Fibroblast of skin of left biceps (primary cell): ENCODE measurements around the gene ARFIP2.
"Not testable (repeated sequence)": the region's sequence is repeated elsewhere in the genome, so short reads cannot be mapped to it uniquely, and the experiment has no call there.

ENCODE experiments used
- DNase-seq, 2 experiments: peaks; one replicate each; pipeline ENCODE4 v3.0.0-alpha.2; 2013; ENCODE audit warnings: low read depth in 2 of 2

ARFIP2 gene, protein sequence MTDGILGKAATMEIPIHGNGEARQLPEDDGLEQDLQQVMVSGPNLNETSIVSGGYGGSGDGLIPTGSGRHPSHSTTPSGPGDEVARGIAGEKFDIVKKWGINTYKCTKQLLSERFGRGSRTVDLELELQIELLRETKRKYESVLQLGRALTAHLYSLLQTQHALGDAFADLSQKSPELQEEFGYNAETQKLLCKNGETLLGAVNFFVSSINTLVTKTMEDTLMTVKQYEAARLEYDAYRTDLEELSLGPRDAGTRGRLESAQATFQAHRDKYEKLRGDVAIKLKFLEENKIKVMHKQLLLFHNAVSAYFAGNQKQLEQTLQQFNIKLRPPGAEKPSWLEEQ

DNA sequence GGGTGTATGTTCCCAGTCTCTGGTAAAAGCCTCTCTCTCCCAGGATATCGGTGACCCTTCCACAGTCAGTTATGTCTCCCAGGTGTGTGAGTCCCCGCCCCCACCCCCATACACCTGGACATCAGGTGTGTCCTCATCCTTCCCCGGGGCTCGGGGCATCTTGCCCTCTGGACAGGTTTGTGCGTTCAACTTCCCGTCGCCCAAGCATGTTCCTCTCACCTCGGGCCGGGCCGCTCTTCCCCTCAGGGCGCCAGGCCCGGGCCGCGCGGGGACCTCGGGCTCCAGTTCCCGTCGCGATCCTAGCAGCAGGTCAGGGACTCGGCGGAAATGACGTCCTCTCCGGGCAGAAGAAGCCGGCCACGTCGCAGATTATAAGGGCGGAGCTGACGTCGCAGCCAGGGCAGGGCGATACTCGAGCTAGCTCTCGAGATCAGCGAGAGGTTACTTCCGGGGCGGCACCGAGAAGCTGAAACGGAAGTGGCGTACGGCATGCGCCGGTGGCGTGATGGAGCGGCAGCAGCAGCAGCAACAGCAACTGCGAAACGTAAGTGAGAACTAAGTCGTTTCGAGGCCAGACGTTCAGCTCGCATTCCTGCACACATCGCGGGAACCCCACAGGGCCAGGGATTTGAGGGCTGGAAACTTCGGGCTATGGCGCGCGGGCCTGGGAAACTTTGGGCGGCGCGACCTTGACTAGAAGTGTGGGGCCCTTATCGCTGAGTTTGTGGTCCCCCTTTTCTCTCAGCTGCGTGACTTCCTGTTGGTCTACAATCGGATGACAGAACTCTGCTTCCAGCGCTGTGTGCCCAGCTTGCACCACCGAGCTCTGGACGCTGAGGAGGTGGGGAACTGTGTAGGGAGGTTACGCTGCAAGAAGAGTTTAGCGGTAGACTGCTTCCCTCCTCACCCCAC is at the start of gene ARFIP2, which contains the start of gene TIMM10B:
Gene ARFIP2 (minus strand): TSS at position 320 of the 912 bp plus-strand sequence. CDS start 910 bp downstream, outside the sequence.
Gene TIMM10B (plus strand): TSS at position 490 of the 912 bp plus-strand sequence. CDS start 16 bp downstream, at position 506.
- DNase-seq = peak; percentile 89 to 93

DNA sequence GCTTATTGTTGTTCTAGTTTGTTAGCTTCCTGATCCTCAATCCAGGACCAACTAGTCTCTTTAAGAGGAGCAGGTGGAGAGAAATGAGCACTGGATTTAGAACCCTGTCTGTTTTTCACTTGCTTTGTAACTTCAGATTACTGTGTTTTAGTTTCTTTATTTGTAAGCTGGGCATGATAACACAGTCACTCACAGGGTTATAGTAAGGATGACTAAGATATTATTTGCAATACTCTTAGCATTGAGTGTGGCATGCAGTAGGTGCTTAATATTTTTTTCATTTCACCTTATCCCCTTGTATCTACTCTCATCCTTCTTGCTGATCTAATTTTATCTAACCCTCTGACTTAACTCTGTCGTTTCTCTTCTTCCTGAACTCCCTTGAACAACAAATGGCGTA is 49.7 kb upstream of the ARFIP2 start:
- no peak for DNase-seq

DNA sequence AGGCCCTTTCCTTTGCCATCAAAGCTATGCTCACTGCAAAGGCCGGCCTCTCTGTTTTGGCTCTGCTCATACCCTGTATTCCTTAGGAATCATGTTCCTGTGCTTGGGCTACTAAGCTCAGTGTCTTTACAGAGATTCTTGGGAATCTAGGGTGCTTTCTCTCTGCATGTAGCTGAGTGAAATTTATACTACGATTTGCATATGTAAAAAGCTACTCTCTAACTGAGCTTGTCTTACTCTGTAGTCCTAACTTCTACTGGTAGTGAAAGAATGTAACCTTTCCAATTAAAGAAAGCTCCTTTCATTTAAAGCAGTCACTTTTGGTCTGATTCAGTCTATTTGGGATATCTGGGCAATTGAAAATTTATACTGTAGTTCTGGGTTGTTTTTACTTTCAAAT is 48.1 kb upstream of the ARFIP2 start:
- no peak for DNase-seq

DNA sequence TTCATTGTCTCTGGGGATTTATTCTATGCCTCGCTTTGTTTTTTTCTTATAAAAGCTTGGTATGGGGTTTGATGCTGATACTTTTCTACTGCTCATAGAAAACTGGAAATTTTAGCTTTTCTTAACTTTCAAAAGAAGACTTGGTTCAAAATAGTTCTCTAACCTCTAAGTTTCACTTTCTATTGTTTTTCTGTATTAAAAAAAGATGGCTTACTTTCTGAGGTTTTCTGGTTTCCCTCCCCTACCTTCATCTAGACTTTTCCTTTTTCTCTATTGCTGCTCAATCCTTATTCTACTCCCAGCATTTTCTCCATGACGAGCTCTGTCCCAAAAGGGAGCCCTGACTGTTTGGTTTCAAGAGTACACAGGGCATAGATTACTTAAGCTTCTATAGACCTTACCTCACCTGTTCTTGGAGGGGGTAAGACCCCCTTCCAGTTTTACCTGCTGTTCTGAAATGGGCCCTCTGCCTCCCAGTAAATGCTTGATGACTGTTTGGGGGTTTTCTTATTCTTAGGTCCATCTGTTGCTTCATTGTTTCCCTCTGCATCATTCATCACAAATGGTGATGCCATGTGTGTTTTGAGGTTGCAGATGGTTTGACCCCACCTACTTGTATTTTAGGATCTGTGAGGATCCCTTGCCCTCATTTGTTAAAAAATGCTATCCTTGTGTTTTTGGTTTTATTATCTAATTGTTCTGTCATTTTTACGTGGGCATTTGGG is 45.4 kb upstream of the ARFIP2 start:
- DNase-seq = no peak

DNA sequence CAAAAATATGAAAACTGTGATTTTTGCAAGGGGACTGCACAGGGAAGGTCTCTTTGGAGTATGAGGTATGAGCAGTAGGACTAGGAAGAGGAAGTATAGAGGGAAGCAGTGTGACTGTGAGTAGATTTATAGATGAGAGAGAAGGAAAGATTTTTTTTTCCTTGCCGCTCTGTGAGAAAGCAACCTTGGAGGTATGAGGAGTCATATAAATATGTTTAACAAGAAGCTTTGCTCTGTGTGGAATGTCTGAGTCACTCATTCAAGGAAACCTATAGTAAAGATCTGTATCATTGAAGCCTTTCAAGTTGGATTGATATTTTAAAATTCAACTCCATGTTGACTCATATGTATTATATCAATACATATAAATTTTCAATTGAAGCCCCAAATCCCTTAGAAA is 42.1 kb upstream of the ARFIP2 start:
- peak; percentile 26 to 33 for DNase-seq

DNA sequence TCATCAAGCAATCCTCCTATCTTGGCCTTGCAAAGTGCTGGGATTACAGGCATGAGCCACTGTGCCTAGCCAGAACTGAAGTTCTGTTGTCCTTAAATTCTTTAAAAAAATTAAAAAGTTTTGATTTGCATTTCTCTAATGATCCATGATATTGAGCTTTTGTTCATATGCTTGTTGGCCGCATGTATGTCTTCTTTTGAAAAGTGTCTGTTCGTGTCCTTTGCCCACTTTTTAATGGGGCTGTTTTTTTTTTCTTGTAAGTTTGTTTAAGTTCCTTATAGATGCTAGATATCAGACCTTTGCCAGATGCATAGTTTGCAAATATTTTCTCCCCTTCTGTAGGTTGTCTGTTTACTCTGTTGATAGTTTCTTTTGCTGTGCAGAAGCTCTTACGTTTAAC is 40.8 kb upstream of the ARFIP2 start:
- DNase-seq = not testable (repeated sequence)

DNA sequence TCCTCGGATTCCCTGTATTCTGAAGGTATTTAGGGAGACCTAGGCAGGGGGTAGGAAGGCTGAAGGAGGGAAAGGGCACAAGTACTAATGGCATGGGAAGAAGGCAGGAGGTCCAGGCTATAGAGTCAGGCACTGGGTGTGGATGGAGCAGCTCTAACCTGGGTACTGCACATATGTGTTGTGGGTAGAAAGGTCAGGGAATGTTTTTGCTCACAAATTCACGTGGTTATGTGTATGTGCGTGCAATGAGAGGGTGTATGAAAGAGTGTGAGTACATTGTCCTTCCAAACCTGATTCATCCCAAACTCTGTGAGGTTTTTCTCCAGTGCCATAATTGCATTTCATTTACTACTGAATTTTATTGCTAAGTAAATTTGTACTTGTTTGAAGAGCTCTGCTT is 39.1 kb upstream of the ARFIP2 start:
- DNase-seq = no peak

DNA sequence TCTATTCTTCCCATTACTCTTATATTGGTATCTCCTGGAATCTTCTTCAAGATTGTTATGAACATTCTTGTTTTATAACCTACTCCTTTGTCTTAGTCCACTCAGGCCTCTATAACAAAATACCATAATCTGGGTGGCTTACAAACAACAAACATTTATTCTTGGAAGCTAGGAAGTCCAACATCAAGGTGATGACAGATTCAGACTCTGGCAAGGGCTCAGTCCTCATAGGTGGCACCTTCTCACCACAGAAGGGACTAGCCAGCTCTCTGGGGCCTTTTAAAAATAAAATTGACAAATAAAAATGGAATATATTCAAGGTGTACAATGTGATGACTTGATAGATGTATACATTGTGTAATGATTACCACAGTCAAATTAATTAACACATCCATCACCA is 35.7 kb upstream of the ARFIP2 start:
- no peak for DNase-seq

DNA sequence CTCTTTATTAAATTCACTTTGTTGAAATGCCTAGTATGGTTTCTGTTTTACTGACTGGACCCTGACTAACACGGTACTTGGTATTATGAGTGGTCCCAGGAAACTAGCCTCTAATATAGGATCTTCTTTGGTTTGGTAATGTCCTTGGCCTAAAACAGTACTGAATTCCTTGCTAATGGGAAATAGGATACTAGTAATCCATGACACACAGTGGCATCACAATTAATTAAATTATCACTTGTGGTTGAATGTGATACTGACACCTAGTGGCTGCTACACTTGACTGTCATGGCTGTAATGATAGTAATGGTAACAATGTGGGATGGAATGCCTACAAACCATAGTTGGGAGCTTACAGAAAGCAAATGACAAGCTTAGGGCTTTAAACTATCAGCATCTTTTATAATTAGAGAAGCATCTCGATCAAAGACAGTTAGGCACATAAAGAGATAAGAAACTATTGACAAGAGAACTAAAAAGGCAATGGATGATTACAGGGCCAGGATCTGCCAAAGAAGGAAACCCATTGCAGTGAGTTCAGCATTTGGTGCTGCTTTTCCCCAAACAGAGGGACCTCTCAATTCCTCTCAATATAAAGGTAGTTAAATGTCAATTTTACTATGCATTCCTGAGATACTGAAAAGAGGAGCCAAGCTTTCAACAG is 24.6 kb upstream of the ARFIP2 start:
- peak; percentile 17 to 27 for DNase-seq

DNA sequence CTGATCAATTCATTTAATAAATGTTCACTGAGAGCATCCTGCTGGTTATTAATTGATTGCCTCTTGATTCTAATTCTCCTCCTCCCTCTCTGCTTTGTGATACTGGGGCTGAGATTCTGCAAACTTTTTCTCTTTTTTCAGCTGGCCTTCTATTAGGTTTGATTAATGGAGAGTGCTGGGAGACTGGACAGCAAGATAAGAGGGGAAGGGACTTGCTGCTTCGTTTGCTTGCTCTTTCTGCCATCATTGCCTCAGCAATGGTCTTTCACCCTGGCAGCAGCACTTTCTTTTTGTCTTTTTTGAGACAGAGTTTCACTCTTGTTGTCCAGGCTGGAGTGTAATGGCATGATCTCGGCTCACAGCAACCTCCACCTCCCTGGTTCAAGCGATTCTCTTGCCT is 23.0 kb upstream of the ARFIP2 start:
- DNase-seq = no peak

DNA sequence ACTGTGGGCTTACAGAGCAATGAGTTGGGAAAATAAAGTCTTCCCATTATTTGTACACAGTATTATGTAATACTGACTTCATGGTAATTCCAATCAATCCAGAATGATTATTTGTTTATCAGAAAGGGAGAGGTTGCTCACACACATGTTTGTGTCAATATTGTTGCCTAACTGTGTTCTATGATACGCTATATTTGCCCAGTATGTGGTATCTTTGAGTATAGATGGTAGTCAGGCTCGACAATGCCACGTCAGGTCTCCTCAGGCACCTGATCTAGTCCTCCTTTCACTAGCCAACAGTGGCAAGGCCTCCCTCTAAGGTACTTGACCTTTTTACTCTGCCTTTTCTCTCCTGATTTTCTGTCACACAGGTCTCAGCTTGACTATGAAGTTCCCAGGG is 21.3 kb upstream of the ARFIP2 start:
- no peak for DNase-seq

DNA sequence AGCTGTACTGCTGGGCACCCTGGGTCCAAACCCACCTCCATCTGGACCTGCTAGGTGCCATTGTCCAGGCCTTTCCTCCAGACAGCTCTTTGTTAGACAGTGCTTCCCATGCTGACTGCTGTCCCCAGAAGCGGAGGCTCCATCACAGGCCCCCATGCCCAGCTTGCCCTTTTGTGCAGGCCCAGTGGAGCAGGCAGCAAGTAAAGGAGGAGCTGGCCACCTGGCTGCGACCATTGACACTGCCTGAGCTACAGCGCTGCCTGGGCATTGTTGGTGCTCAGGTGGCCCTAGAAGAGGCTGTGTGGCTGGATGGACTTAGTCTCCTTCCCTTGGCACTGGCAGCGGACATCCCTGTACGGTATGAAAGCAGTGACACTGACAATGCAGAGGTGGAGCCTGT is 17.4 kb upstream of the ARFIP2 start:
- no peak for DNase-seq

DNA sequence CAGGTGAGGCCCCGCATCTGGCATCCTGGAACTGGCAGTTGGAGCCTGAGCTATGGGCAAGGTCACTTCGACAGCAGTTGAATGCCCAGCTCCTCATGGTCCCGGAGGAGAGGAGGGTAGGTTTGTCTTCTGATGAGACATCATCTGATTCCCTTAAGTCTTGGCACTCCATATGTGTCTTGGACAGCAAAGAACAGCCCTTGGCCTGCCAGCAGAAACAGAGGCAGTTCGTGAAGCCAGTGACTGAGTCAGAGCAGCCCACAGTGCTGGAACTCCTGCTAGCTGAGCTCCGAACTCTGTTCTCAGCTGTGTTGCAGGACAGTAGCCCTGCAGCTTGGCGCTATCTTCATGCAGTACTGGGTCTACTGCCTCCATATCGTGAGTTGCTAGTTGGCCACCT is 17.0 kb upstream of the ARFIP2 start:
- DNase-seq = no peak

DNA sequence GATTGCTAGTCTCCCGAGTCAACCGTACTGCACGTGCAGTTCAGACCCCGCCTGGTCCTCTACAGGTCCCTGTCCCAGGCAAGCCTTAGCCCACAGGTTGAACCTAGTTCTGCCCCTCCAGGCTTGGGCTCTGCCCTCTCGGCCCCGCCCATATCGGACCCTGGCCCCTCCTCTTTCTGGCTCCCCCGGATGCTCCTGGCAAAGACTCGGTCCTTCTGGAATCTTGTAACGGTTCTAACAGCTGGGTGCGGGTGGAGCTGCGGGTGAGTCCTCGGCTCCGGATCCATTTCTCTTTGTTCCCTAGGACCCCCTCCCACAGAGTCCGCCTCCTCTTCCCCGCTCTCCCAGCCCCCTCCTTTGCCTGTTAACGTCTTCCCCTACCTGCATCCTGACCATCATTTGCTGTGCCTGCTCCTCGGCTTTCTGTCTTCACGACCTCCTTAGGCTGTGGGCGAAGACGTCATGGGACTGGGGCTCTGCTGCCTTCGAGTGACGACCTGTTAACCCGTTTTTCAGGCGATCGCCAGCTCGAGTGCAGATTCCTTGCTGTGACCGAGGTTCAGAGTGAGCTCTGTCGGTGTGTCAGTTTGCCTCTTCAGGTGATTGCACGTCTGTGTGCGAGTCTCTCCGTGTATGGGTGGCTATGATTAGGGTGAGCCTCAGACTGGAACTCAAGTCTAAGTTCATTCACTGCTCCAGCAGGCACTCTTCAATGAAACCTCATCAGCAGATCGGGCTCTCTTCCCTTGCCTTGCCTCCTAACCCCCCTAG is 16.1 kb upstream of the ARFIP2 start, which contains the start of gene DNHD1:
Gene DNHD1 (plus strand): TSS at position 212 of the 771 bp plus-strand sequence. CDS start 936 bp downstream, outside the sequence.
- no peak for DNase-seq

DNA sequence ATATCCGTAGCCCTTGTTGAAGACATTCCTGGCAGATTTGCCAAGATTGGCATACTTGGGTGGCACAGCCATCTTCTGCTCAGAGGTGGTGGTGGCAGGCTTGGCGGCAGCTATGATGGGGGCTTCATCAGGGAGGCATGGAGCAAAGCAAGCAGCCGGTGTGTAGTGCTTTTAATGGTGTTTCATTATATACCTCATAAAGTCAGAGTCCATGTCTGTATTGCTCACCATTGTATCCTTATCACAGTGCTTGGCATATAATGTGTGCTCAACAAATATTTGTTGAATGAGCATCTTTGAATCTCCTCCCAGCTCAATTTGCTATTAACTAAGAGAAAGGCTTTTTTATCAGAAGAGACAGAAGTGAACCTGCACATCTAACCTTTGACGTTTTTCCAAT is 8.2 kb upstream of the ARFIP2 start:
- DNase-seq = no peak

DNA sequence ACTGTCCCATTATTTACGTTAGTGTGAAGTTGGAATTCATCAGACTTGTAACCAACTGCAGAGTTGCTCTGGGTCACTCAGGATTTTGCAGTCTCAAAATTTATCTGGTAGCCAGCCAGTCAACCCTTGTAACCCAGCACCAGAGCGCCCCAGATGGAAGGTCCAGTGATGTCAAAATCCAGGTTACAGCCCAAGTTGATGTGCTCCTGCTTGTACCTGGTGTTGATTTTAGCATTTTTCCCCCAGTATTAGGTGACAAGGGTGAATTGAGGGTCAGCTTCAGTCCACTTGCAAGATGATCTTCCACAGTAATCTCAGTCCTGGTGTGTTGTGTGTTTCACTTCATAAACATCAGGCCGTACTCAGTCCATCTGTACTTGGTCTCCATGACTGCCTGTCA is 7.7 kb upstream of the ARFIP2 start:
- DNase-seq = no peak

DNA sequence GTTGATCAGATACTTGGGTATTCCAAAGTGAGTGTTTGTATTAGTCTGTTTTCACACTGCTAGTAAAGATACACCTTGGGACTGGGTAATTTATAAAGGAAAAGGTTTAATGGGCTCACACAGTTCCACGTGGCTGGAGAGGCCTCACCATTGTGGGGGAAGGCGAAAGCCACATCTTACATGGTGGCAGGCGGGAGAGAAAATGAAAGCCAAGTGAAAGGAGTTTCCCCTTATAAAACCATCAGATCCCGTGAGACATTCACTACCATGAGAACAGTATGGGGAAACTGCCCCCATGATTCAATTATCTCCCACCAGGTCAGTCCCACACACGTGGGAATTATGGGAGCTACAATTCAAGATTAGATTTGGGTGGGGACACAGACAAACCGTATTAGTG is 7.2 kb upstream of the ARFIP2 start:
- no peak for DNase-seq

DNA sequence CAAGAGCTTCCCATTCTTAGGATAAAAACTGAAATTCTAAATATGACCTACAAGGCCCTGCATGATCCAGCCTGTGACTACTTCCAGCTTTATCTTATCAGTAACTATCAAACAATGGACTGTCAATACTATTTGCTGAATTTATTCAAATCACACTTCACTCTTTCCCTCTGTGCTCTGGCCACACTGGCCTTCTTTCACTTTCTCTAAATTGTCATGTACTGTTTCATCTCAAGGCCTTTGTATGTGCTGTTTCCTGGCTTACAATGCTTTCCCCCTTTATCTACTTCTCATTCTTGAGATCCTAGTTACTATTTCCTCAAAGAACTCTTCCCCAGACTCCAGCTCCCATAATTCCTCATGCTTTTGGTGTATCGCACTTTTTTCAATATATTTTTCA is 5.8 kb upstream of the ARFIP2 start:
- DNase-seq = no peak

DNA sequence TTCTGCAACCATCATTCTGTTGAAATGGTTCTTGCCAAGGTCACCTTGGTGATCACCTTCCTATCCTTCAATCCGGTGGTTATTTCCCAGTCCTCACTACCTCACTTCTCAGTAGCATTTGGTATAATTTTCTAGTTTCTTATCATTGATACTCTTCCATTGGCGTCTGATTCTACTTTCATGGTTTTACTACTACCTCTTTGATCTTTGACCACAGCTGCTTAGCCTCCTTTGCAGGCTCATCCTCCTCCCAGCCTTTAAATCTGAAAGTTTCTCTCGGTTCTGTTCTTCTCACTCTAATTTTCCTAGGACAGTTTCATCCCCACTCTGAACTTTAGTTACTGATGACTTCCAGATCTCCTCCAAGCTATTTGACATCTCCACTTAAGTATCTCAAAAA is 5.1 kb upstream of the ARFIP2 start:
- DNase-seq = no peak

DNA sequence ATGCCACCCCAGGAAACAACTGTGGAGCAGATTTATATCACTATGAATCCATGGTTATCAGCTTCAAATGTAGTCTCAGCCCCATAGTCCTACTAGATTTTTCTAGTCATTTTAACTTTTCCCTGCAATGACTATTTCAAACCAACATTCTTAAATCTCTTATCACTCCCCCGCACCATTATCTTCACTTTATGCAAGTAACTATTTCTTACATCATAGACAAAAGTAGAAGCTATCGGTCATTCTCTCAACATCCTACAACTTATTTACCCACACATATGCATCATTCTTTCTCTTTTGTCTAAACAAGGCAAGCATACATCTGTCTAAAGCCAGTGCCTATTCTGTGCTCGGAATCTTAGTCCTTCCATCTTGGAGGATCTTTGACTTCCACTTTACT is 4.5 kb upstream of the ARFIP2 start:
- DNase-seq = no peak

DNA sequence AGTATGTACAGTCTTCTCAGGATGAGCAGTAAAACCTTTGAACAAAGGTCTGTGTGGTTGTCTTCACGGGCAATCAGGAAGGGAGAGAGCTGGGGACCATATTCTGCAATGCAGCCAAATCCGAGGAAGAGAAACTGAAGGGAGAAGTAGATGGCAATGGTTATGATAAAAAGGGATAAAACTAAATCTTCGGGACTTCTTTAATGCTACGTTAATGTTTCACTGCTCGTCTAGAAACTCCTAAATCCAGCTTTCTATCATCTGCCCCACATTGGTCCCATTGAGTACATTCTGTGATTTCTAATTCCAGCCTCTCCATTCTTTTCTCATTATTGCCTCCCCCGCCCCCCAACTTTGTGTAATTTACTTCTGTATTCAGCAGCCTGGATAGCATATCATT is 1.9 kb upstream of the ARFIP2 start:
- DNase-seq = no peak
